ENCODE measurements around the gene TDRD12.
"Not testable (repeated sequence)": the region's sequence is repeated elsewhere in the genome, so short reads cannot be mapped to it uniquely, and the experiment has no call there.

The TDRD12 gene

DNA sequence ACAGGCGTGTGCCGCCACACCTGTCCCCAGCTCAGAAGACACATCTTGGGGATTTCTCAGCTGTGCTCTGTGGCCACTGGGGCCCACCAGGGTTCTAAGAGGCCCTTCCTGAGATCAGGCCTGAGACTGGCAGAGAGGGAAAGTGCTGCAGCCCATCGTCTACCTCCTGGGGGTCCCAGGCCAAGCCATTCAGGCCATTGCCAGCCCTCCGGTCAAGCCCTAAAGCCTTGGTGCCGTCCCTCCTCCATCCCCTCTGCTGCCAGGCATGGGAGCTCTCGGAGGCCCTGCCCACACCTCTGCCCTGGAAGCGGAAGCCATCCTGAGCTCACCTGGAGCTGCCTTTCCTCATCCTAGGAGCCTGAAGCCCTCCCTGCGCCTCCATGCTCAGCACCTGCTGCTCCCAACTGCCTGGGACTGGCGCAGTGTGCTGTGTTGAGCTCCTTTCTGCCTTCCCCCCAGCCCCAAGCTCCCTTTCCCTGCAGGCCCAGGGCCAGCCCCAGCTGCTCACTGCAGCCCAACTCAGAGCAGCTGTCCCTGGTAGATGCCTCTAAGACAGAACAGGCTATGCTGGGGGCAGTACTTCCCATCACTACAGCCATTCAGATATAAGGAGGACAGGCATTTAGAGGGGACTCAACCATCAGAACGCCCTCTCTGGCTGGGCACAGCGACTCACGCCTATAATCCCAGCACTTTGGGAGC is 147.1 kb downstream of the TDRD12 start:
- DNase-seq (ENCODE audit: low read depth in 3 of 3): no peak

DNA sequence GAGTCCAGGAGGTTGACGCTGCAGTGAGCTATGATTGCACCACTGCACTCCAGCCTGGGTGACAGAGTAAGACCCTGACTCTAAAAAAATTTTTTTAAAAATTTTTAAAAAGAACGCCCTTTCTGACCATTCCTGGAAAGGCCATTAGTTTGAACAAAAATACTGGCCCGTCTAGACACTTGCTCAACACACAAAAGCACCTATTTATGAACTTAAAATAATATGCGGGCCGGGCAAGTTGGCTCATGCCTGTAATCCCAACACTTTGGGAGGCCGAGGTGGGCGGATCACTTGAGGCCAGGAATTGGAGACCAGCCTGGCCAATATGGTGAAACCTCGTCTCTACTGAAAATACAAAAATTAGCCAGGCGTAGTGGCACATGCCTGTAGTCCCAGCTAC is 147.9 kb downstream of the TDRD12 start:
- DNase-seq (ENCODE audit: low read depth in 3 of 3): not testable (repeated sequence)

DNA sequence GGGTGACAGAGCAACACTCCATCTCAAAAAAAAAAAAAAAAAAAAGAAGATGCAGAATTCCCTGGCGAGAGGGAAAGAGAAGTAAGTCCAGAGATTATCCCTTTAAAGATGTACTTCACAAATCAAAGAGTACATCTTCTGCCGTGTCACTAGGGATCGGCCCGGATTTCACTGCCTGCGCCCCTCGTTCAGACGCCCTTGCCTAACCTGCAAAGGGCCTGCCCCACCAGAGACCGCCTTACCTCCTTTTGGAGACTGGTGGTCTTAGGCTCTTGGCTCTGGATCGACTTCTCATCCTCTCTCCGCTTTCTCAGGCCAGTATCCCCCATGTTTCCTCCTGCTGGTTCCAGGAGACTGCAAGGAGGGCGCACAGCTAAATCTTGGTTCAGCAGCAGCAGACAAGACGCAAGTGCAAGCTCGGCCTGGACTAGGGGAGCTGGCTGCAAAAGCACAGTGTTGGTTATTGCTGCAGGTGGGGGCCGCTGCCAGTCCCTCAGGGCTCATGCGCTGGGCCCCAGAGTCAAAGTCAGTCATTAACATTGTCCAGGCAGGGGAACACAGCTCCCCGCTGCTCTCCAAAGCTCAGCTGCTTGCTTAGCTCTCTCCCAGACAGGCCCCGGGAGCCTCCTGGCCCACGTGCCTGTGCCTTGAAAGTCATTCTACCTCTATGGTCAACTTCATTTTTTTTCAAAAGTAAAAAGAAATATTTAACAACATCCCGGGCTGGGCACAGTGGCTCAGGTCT is 148.8 kb downstream of the TDRD12 start:
- no peak for DNase-seq (ENCODE audit: low read depth in 3 of 3)

DNA sequence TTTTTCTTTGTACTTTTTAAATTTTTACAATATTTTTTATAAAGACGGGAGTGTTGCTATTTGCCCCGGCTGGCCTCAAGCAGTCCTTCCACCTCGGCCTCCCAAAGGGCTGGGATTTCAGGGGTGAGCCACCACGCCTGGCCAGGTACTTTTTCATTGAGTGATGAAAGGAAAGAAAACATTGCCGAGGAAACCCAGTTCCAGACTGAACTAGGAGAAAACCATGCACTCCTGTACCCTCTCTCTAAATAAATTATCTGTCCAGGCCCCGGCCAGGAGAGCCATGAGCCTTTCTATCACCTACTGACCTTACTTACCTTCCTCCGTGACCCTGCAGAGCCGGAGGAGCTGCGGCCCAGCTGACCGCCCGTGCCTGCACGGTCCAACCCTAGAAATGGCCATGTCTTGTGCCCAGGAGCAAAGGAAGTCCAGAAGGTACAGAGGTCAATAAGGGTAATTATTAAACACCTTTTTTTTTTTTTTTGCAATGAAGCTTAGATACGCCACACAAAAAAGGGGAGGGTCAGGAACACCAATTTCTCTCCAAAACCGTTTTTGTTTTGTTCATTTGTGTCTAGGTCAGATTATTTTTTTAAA is 149.9 kb downstream of the TDRD12 start, which contains the start of gene SLC7A9:
Gene SLC7A9 (minus strand): TSS at position 399 of the 597 bp plus-strand sequence. CDS start 1,233 bp downstream, outside the sequence.
- no peak for DNase-seq (ENCODE audit: low read depth in 3 of 3)

DNA sequence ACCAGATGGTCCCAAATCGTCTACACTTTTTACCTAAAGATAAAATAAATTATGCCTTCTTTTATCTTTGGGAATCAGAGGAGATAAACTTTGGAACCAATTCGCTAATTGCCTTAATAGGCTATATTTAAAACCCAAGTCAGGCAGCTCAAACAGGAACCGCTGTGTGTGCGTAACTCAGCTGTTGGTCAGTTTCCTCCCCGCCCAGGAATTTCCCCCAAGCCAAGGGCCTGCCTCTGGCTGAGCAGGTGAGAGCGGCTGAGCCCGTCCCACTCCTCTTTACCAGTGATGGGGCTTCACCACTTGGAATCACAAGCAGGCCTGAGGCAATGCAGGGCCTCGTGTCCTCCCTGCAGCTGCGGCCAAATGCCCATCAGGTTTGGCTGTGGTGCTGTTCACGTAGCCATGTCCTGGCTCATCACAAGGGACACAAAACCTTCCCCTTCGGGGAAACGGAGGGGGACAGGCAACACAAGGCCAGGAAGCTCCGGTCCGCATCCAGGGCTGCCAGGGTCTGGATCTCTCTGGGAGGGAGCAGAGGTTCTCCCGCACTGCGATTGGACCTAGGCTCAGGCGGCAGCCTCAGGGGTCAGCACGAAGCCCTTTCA is 150.5 kb downstream of the TDRD12 start:
- DNase-seq (ENCODE audit: low read depth in 3 of 3): no peak

DNA sequence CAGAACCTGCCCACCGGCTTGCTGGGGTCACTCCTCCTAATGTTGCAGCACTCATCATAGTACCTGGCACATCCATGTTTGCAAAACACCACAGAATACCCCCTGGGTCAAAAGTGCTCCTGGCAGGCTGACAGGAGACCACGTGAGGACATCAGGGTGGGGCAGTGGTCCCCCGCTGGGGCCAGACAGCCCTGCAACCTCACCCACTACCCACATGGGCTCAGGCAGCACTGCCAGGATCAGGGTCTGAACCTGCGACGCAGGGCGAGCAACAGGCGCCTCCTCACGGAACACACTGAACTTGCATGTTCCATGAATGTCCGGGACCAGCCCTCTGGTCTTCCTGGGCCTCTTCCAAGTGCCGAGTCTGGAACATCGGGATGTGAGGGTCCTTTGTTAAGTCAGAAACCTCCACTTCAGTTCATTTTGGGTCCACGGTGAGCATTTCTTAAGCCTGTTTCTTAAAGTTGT is 151.4 kb downstream of the TDRD12 start:
- DNase-seq (ENCODE audit: low read depth in 3 of 3): no peak

DNA sequence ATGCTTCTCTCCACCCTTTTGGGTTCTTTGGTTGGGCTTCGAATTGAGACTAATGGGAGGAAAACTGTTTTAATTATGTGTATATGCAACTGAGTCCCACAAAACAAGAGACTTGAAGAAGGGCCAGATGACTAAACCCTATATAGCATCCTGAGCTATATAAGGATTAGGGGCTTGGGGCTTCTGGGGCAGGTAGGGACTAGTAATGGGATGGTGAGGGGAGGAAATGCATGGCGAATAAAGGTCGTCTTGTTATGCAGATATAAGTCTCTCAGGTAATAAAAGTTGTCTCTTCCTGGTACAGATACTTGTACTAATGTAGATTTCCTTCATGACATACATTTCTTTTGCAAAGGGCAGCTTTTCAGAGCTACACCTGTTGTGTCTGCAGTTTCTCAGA is 152.8 kb downstream of the TDRD12 start:
- no peak for DNase-seq (ENCODE audit: low read depth in 3 of 3)

DNA sequence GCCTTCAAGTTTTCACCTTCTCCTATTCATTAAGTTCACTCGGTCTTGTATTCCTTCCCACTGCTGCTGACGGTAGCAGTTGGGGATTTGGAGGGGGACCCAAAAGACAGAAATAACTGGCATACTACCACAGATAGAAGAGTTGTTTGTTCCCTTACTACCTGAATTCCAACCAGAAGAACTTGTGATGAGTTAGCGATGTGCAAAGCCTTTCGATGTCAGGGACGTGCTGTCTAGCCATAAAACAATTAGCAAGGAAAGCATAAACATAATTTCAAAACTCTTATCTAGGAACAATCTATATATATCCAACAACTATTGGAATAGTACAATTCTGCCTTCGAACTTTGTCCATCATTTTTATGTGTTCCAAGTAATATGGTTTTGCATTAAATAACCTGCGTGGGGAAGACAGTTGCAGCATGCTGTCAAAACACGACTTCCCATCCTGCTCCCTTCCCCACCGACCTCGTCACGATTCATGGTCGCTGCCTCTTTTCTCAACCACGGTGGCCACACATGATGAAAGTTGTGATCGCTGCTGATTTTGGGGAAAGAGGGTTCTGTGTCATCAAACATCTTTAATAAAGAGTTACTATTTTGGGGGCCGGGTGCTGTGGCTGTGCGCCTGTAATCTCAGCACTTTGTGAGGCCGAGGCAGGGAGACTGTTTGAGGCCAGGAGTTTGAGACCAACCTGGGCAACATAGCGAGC is 153.8 kb downstream of the TDRD12 start:
- DNase-seq (ENCODE audit: low read depth in 3 of 3): peak in 2 of 3 donors; percentile 2 to 16

DNA sequence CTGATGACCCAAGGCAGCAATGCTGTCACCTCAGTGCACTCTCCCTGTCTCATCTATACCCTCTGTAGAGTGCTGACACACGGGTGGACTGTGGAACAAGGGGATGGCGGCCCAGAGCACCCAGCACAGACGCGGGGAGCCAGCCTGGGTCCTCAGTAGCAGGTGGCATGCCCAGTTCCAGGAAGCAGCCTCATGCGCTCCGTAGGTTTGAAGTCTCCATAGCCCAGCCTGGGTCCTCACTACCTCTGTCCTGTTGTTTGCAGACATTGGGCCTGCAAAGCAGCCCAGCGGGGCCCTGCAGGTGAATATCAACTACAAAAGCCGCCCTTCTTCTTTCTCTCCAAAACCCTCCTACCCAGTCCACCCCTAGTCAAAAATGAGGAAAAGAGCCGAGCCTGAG is 155.0 kb downstream of the TDRD12 start:
- DNase-seq (ENCODE audit: low read depth in 3 of 3): no peak

DNA sequence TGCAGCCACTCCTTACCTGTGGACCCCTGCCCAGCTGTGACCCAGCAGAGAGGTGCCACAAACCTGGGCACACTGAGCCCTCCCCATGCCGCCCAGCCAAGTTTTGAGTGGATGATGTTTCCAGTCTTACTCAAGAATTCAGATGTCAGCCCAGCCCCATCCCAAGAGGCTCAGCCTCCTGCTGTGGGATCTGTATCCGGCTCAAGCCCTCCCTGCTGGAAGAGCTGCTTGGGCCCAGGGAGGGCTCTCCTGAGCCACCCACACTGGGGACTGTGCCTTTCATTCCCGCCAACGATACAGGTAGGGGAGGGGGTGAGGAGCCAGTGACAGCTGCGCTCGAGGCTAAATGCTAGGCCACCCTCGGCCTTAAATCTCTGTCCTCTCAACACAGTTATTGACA is 155.9 kb downstream of the TDRD12 start:
- DNase-seq (ENCODE audit: low read depth in 3 of 3): no peak

DNA sequence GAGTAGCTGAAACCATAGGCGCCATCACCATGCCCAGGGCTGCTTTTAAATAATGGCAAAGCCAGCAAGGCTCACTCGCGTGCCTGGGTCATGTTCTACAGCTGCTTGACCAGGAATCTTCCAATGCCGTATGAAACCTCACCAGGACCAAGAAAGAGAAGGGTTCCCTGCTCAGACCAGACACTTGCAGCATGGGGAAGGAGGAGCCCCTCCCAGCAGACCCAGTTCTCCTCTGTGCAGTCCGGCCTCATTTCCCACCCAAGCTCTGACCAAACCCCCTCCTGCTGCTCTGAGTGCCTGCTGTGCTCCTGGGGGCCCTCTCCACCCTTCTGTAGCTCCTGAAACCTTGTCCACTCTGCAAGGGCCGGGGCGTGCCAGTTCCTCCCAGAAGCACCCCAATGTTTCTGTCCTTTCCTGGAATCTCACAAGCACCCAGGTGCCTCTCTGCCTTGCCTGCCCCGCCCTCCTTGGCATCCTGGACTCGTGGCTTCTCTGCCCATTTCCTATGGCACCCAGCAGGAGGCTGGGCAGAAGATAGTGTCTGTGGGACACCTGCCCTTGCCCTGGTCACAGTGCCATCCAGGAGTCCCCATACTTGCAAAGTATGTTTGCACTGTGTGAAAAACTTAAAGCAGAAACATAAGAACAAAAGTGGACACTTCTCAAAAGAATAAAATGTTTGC is 156.8 kb downstream of the TDRD12 start:
- no peak for DNase-seq (ENCODE audit: low read depth in 3 of 3)

DNA sequence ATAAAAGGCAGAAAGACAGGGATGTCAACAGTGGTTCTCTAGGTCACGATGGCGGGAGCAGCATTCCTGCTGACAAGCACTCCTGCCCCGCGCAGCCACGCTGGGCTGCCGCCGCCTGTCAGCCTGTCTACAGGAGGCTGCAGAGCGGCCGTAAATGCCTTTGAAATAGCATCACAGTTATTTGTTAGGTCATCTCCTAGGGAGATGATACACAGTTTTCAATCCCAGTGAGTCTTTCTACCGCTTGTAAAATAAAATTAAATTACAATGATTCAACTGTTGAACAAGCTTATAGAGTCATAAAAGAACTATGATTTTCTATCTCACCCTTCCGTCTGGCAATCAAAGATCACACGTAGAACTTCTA is 157.3 kb downstream of the TDRD12 start:
- DNase-seq (ENCODE audit: low read depth in 3 of 3): no peak
